Liver (tissue), 9 donors: ENCODE data around the gene CPEB1. TPM values are rescaled to one million over a fixed set of nuclear protein-coding genes. Genes with fewer than 3 reads are reported as not detected.

Source experiments
- DNase-seq: peaks from one replicate; pipeline ENCODE4 v3.0.0-alpha.2; 2017; ENCODE audit warnings: low spot score
- H3K27ac ChIP-seq, 2 donors: one replicate each; pipeline ENCODE4 v1.7.0; 2013; ENCODE audit warnings: inconsistent platforms in 2 of 2, low read length in 2 of 2, control low read depth in 1 of 2, low read depth in 1 of 2, mild to moderate bottlenecking in 1 of 2
- H3K27me3 ChIP-seq, 4 donors: one replicate each; pipeline versions ENCODE4 v1.6.1 to v1.7.0; 2013; ENCODE audit warnings: low read length in 3 of 4, inconsistent platforms in 1 of 4, mild to moderate bottlenecking in 1 of 4, moderate library complexity in 1 of 4; ENCODE audit not compliant: control insufficient read depth in 4 of 4, insufficient read depth in 4 of 4
- H3K36me3 ChIP-seq, 4 donors: one replicate each; pipeline versions ENCODE4 v1.6.1 to v1.7.0; 2013; ENCODE audit warnings: low read length in 3 of 4, mild to moderate bottlenecking in 3 of 4, low read depth in 1 of 4, moderate library complexity in 1 of 4; ENCODE audit not compliant: control insufficient read depth in 4 of 4, insufficient read depth in 3 of 4
- H3K4me1 ChIP-seq, 4 donors: one replicate each; pipeline versions ENCODE4 v1.6.1 to v1.7.0; 2013; ENCODE audit warnings: low read length in 3 of 4, mild to moderate bottlenecking in 3 of 4, moderate library complexity in 1 of 4; ENCODE audit not compliant: control insufficient read depth in 4 of 4, insufficient read depth in 4 of 4
- H3K4me3 ChIP-seq, 3 donors: one replicate each; pipeline versions ENCODE4 v1.6.1 to v1.7.0; 2013; ENCODE audit warnings: low read length in 3 of 3, control low read depth in 1 of 3, low read depth in 1 of 3, mild to moderate bottlenecking in 1 of 3
- H3K9ac ChIP-seq, 2 donors: one replicate each; pipeline ENCODE4 v1.7.0; 2013; ENCODE audit warnings: low read length in 2 of 2, mild to moderate bottlenecking in 2 of 2, moderate library complexity in 2 of 2, control low read depth in 1 of 2, low read depth in 1 of 2
- H3K9me3 ChIP-seq, 4 donors: one replicate each; pipeline versions ENCODE4 v1.6.1 to v1.7.0; 2013; ENCODE audit warnings: low read length in 3 of 4; ENCODE audit not compliant: control insufficient read depth in 4 of 4
- CTCF ChIP-seq: fragments of 150-350 bp; IDR thresholded peaks from 2 replicates; pipeline ENCODE4 v1.5.1; 2017; ENCODE audit warnings: improper control_type of control experiment, low read depth, low read length; ENCODE audit not compliant: missing input control
- EGR1 ChIP-seq, 2 donors: IDR thresholded peaks; 2 replicates each; pipeline ENCODE4 v1.6.1; 2016 to 2018; ENCODE audit warnings: antibody characterized with exemption in 2 of 2, low read depth in 2 of 2
- FOXA1 ChIP-seq: IDR thresholded peaks from 2 replicates; pipeline ENCODE4 v1.6.1; 2016; ENCODE audit warnings: antibody characterized with exemption
- FOXA2 ChIP-seq: IDR thresholded peaks from 2 replicates; pipeline ENCODE4 v1.6.1; 2016; ENCODE audit warnings: antibody characterized with exemption
- GABPA ChIP-seq, 2 donors: IDR thresholded peaks in 1 of 2; conservative IDR thresholded peaks in 1 of 2; 2 replicates each; pipeline ENCODE4 v1.6.1; 2016; ENCODE audit warnings: antibody characterized with exemption in 2 of 2, mild to moderate bottlenecking in 1 of 2, moderate library complexity in 1 of 2
- HNF4A ChIP-seq, 2 donors: conservative IDR thresholded peaks; 2 replicates each; pipeline ENCODE4 v1.6.1; 2016; ENCODE audit warnings: antibody characterized with exemption in 2 of 2, mild to moderate bottlenecking in 2 of 2
- HNF4G ChIP-seq: IDR thresholded peaks from 2 replicates; pipeline ENCODE4 v1.6.1; 2016; ENCODE audit warnings: antibody characterized with exemption
- JUND ChIP-seq, 2 donors: IDR thresholded peaks; 2 replicates each; pipeline ENCODE4 v1.6.1; 2016; ENCODE audit warnings: antibody characterized with exemption in 2 of 2
- NR2F2 ChIP-seq: IDR thresholded peaks from 2 replicates; pipeline ENCODE4 v1.6.1; 2016; ENCODE audit warnings: antibody characterized with exemption
- RAD21 ChIP-seq, 2 donors: IDR thresholded peaks; 2 replicates each; pipeline ENCODE4 v1.6.1; 2016; ENCODE audit warnings: antibody characterized with exemption in 2 of 2, mild to moderate bottlenecking in 2 of 2
- RXRA ChIP-seq, 2 donors: IDR thresholded peaks; 2 replicates each; pipeline ENCODE4 v1.6.1; 2017 to 2018; ENCODE audit warnings: antibody characterized with exemption in 2 of 2, mild to moderate bottlenecking in 1 of 2
- SP1 ChIP-seq: IDR thresholded peaks from 2 replicates; pipeline ENCODE4 v1.6.1; 2018; ENCODE audit warnings: antibody characterized with exemption, mild to moderate bottlenecking
- TAF1 ChIP-seq: conservative IDR thresholded peaks from 2 replicates; pipeline ENCODE4 v1.6.1; 2016; ENCODE audit warnings: antibody characterized with exemption, mild to moderate bottlenecking
- YY1 ChIP-seq: IDR thresholded peaks from 2 replicates; pipeline ENCODE4 v1.6.1; 2016; ENCODE audit warnings: antibody characterized with exemption, mild to moderate bottlenecking
- WGBS: extraction: QIAGEN DNeasy Blood & Tissue Kit; methylation state at CpG from one replicate; pipeline ENCODE4 v1.1.7; 2013; 5-methylcytosine and 5-hydroxymethylcytosine counted together
- polyA plus RNA-seq, 2 donors: library from polyadenylated mRNA; stranded (reverse) in 1 of 2; unstranded in 1 of 2; fragments of 200-250 nt in 1 of 2; fragments of >200 nt in 1 of 2; fragmentation: Nextera tagmentation in 1 of 2; extraction: Ambion mirVana in 1 of 2; gene quantifications; one replicate each; pipeline versions ENCODE4 v1.2.1 to v1.2.3, GENCODE V29; 2013 to 2015
- total RNA-seq, 2 donors: library from RNA; depleted of rRNA; stranded (reverse); fragments of >200 nt; gene quantifications; one replicate each; pipeline ENCODE4 v1.2.3, GENCODE V29; 2014
- TF ChIP-seq, protein P1 (sequence below): IDR thresholded peaks from 2 replicates; pipeline ENCODE4 v1.6.1; 2016; ENCODE audit warnings: antibody characterized with exemption
- TF ChIP-seq, protein P2 (sequence below): IDR thresholded peaks from 2 replicates; pipeline ENCODE4 v1.6.1; 2016; ENCODE audit warnings: antibody characterized with exemption
- TF ChIP-seq, protein P3 (sequence below): IDR thresholded peaks from 2 replicates; pipeline ENCODE4 v1.6.1; 2016; ENCODE audit warnings: antibody characterized with exemption, mild to moderate bottlenecking
- TF ChIP-seq, protein P4 (sequence below): IDR thresholded peaks from 2 replicates; pipeline ENCODE4 v1.6.1; 2016; ENCODE audit warnings: antibody characterized with exemption
- donor health status: healthy.
- donor health status: healthy.
- donor health status: healthy.
- donor health status: healthy.
- donor health status: healthy.

CPEB1 gene
- total and polyA plus RNA-seq, 4 donors: under 0.01 to 0.14 (median 0.05) TPM; not detected in 1

- H3K36me3 ChIP-seq: peaks cover 11 to 36% (median 29%) of the 10 kb centered on the region in 4 donors
- TF ChIP-seq HNF4G (no peak), HNF4A (conservative IDR thresholded peaks at IDR 0.05) (peak in 1 of 2 donors; percentile 19), YY1 (peak; percentile 86), FOXA2 (peak; percentile 44), TAF1 (peak; percentile 97), FOXA1 (peak; percentile 41), JUND (IDR thresholded peaks at IDR 0.05) (no peak), EGR1 (IDR thresholded peaks at IDR 0.05; ENCODE audit: low read depth in 2 of 2) (peak; percentile 49 to 54), NR2F2 (no peak), SP1 (peak; percentile 82), RAD21 (IDR thresholded peaks at IDR 0.05) (peak; percentile 63 to 75), GABPA (IDR thresholded peaks at IDR 0.05 in 1 of 2, conservative IDR thresholded peaks at IDR 0.05 in 1 of 2) (peak; percentile 70 to 92), CTCF (peak; percentile 99), RXRA (IDR thresholded peaks at IDR 0.05) (peak in 1 of 2 donors; percentile 7)
- TF ChIP-seq, protein P1, sequence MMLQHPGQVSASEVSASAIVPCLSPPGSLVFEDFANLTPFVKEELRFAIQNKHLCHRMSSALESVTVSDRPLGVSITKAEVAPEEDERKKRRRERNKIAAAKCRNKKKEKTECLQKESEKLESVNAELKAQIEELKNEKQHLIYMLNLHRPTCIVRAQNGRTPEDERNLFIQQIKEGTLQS: no peak
- TF ChIP-seq, protein P2, sequence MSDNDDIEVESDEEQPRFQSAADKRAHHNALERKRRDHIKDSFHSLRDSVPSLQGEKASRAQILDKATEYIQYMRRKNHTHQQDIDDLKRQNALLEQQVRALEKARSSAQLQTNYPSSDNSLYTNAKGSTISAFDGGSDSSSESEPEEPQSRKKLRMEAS: peak; percentile 44
- TF ChIP-seq, protein P3, sequence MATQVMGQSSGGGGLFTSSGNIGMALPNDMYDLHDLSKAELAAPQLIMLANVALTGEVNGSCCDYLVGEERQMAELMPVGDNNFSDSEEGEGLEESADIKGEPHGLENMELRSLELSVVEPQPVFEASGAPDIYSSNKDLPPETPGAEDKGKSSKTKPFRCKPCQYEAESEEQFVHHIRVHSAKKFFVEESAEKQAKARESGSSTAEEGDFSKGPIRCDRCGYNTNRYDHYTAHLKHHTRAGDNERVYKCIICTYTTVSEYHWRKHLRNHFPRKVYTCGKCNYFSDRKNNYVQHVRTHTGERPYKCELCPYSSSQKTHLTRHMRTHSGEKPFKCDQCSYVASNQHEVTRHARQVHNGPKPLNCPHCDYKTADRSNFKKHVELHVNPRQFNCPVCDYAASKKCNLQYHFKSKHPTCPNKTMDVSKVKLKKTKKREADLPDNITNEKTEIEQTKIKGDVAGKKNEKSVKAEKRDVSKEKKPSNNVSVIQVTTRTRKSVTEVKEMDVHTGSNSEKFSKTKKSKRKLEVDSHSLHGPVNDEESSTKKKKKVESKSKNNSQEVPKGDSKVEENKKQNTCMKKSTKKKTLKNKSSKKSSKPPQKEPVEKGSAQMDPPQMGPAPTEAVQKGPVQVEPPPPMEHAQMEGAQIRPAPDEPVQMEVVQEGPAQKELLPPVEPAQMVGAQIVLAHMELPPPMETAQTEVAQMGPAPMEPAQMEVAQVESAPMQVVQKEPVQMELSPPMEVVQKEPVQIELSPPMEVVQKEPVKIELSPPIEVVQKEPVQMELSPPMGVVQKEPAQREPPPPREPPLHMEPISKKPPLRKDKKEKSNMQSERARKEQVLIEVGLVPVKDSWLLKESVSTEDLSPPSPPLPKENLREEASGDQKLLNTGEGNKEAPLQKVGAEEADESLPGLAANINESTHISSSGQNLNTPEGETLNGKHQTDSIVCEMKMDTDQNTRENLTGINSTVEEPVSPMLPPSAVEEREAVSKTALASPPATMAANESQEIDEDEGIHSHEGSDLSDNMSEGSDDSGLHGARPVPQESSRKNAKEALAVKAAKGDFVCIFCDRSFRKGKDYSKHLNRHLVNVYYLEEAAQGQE: peak; percentile 93
- TF ChIP-seq, protein P4, sequence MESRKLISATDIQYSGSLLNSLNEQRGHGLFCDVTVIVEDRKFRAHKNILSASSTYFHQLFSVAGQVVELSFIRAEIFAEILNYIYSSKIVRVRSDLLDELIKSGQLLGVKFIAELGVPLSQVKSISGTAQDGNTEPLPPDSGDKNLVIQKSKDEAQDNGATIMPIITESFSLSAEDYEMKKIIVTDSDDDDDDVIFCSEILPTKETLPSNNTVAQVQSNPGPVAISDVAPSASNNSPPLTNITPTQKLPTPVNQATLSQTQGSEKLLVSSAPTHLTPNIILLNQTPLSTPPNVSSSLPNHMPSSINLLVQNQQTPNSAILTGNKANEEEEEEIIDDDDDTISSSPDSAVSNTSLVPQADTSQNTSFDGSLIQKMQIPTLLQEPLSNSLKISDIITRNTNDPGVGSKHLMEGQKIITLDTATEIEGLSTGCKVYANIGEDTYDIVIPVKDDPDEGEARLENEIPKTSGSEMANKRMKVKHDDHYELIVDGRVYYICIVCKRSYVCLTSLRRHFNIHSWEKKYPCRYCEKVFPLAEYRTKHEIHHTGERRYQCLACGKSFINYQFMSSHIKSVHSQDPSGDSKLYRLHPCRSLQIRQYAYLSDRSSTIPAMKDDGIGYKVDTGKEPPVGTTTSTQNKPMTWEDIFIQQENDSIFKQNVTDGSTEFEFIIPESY: peak; percentile 41
- peak within 1 kb of the TSS; percentile 74 to 90 for H3K27ac ChIP-seq
- no peaks in the 10 kb centered on the region for H3K27me3 ChIP-seq
- H3K9me3 ChIP-seq: no peaks in the 10 kb centered on the region
- peak; percentile 97 for DNase-seq
- peak within 1 kb of the TSS; percentile 75 to 82 for H3K9ac ChIP-seq
- H3K4me3 ChIP-seq: peak within 1 kb of the TSS; percentile 67 to 100 (median 93)
- WGBS: under 1% methylated on average over 81 of the region's 81 CpGs
- H3K4me1 ChIP-seq: peaks cover 3 to 24% (median 9%) of the 10 kb centered on the region in 4 donors
Observed at GRCh38 chr15:82540055-82540983, 106.8 kb downstream of the CPEB1 start, which contains the start of gene RPS17. TSS of gene RPS17 (minus strand) at chr15:82540457. CDS start at chr15:82540428, 29 bp downstream.
